AG04450 (cell line): ENCODE data around the gene SLC34A1. TPM values are rescaled to one million over a fixed set of nuclear protein-coding genes. Genes with fewer than 3 reads are reported as not detected.
A peak's percentile ranks its signal among the peaks of the same experiment; 100 is the strongest.

Source experiments
- CTCF ChIA-PET: fragments of 300-600, 350-600 bp; formaldehyde crosslinking; extraction: SDS; loops from one replicate; lab custom pipeline; 2022; ENCODE audit warnings: antibody characterized with exemption, inconsistent platforms; lab: Charles Lee
- POLR2A ChIA-PET: fragments of 350-600 bp; formaldehyde crosslinking; extraction: SDS; loops from one replicate; lab custom pipeline; 2021; ENCODE audit warnings: antibody characterized with exemption, inconsistent platforms; lab: Yijun Ruan, JAX
- DNase-seq: peaks from one replicate; pipeline ENCODE4 v3.0.0-alpha.2; 2011; ENCODE audit warnings: low read depth, low spot score
- H3K27ac ChIP-seq: one replicate; pipeline ENCODE4 v1.5.1; 2012; ENCODE audit warnings: low read depth, low read length, control low read depth
- H3K27me3 ChIP-seq: one replicate; pipeline ENCODE4 v1.6.0; 2012; ENCODE audit warnings: low read length; ENCODE audit not compliant: control insufficient read depth, insufficient read depth
- H3K4me3 ChIP-seq: 2 replicates; pipeline ENCODE4 v1.5.1; 2011; ENCODE audit warnings: mild to moderate bottlenecking, low read depth, low read length, control low read depth
- H3K9me3 ChIP-seq: 2 replicates; pipeline ENCODE4 v1.5.1; 2012; ENCODE audit warnings: low read length; ENCODE audit not compliant: control insufficient read depth, insufficient read depth
- CTCF ChIP-seq: IDR thresholded peaks from 2 replicates; pipeline ENCODE4 v1.5.1; 2011; ENCODE audit warnings: low read depth, low read length, control low read depth, inconsistent platforms
- polyA plus RNA-seq: library from polyadenylated mRNA; depleted of rRNA; stranded (reverse); fragments of >200 nt; gene quantifications from 2 replicates; pipeline ENCODE4 v1.2.3, GENCODE V29; 2011

Gene SLC34A1
- polyA plus RNA-seq, 1 experiment, result not detected

DNA sequence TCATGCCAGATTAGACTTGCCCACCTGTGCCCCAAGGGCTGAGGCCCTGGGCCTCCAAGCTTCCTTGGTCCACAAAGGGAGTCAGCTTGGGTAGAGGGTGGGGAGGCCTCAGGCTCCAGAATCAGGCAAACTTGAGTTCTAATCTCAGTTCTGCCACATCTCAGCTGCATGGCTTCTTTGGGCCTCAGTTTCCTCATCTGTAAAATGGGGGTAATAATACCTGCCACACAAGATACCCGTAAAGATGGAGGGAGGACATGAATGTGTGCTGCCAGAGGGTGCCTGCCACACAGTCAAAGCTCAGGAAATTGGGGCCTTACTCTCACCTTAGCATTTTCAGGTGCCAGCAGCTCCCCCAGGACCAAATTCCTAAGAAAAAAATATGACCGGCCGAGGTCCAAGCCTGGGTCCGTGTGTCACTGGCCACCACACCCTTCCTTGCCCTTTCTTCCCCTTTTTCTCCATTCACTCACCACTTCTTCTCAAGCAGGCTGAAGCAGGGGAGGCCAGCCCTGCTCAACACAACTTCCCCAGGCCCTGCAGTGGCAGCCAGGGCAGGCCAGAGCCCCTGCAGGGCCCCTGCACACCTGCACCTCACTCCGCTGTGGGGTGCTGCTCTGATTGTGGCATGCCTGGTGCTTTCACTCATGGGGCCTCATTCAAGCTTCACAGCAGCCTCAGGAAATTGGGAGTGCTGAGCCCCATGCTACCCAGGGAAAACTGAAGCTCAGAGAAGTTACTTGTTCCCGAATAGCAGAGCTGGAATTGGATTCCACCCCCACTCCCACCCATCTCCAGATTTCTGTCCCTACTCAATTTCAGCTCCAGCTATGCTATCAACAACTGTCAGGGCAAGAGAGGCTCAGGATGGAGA lies 22.6 kb upstream of the SLC34A1 start:
- no peaks in the 10 kb centered on the region; the same call in 1 of the 2 replicates for H3K9me3 ChIP-seq
- DNase-seq, result no peak
- H3K4me3 ChIP-seq, result no peak overlapping the region
- TF ChIP-seq CTCF, result no peak
- peaks cover 13% of the 10 kb centered on the region for H3K27me3 ChIP-seq
- POLR2A ChIA-PET, result no interaction called here
- H3K27ac ChIP-seq, result no peak overlapping the region
- CTCF ChIA-PET, result interaction anchor here (0.5 to 1.3 kb wide), 4 partner anchors 9 to 43 kb away, joined by 3 to 5 read pairs (median 4); no protein-coding TSS in a partner anchor

DNA sequence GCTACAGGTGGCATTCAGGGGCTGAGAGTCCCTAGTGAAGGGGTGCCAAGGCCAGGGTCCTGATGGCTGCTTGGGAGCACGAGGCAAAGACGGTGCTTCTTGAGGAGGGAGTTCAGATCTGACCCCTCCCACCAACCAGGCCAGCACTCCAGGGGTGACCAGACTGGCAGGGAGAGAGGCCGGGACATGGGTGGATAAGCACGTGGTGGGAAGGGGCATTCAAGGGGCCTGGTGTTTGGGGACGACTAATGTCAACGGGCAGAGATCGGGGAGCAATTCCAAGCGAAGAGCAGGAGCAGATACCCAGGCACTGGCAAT lies 22.0 kb upstream of the SLC34A1 start:
- Histone ChIP-seq H3K27ac (no peak overlapping the region), H3K4me3 (no peak overlapping the region), H3K9me3 (no peaks in the 10 kb centered on the region; the same call in 1 of the 2 replicates), H3K27me3 (peaks cover 13% of the 10 kb centered on the region)
- ChIA-PET POLR2A (no interaction called here), CTCF (interaction anchor here (0.5 to 1.3 kb wide), 4 partner anchors 8 to 44 kb away, joined by 3 to 5 read pairs (median 4); no protein-coding TSS in a partner anchor)
- no peak for DNase-seq
- no peak for TF ChIP-seq CTCF

DNA sequence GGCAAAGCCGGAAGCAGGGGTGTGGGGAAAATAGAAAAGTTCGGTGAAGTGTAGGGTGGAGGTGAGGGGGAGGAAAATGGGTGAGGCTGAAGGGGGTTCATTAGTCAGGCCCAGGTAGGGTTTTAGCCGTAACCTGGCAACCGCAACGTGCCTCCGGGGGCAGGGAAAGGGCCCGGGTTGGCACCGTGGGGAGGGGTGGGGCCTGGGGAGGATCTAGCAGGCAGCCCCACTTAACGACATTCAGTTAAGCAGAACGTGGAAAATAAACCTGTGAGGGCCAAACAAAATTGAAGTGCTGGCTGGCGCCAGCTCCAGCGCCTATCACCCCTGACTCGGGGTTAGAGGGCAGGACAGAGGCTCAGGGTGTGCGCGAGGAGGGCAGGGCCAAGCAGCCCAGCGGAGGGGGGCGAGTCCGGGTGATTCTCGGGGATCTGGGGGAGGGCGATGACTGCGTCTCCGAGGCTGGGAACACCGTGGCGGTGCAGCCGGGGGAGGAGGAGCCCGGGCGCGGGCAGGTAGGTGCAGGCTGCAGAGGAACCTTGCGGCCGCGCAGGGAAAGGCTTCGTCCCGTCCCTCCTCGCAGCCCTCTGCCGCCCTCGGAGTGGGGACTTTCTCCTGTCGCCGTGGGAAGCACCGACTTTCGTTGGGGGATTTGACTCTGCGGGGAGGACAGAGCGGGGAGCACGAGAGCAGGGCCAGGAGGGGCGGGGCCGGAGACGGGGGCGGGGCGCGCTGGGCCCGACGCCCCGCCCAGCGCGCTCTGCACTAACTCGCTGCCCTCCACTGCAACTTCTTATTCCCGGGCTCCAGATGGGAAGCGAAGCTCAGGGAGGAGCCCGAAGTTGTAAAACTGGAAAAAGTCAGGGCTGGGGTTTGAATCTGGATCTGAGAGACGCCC lies 21.4 kb upstream of the SLC34A1 start:
- TF ChIP-seq CTCF, result no peak
- Histone ChIP-seq H3K9me3 (peaks cover 4% of the 10 kb centered on the region; the same call in 1 of the 2 replicates), H3K27me3 (peaks cover 13% of the 10 kb centered on the region), H3K27ac (no peak overlapping the region), H3K4me3 (peak overlapping the region; percentile 51)
- CTCF ChIA-PET, result interaction anchor here (0.5 to 1.1 kb wide), 2 partner anchors 27 to 28 kb away, joined by 3 to 5 read pairs; no protein-coding TSS in a partner anchor
- no peak for DNase-seq
- POLR2A ChIA-PET, result no interaction called here

- no peak for TF ChIP-seq CTCF
- ChIA-PET CTCF (interaction anchor here (1.1 kb wide), 1 partner anchor 26 kb away, joined by 3 read pairs; no protein-coding TSS in a partner anchor), POLR2A (no interaction called here)
- DNase-seq, result no peak
- peaks cover 4% of the 10 kb centered on the region; the same call in 1 of the 2 replicates for H3K9me3 ChIP-seq
- no peak overlapping the region for H3K27ac ChIP-seq
- H3K27me3 ChIP-seq, result peaks cover 13% of the 10 kb centered on the region
- peak overlapping the region; percentile 36 for H3K4me3 ChIP-seq
Observed at GRCh38 chr5:177363565-177363964, 20.7 kb upstream of the SLC34A1 start.
